Measurements from ENCODE around the gene U2AF2. TPM values are rescaled to one million over a fixed set of nuclear protein-coding genes. Genes with fewer than 3 reads are reported as not detected.

The U2AF2 gene
- total and polyA plus RNA-seq, 5 donors from 2014 or later, result 7.2 to 283 (median 8.8) TPM

GRCh38 chr19:55623561-55623960, 31.3 kb upstream of the U2AF2 start:
- peaks cover 17 to 54% (median 25%) of the 10 kb centered on the region in 4 donors for H3K4me1 Mint-ChIP-seq
- no peaks in the 10 kb centered on the region for H3K36me3 ChIP-seq (ENCODE audit: control insufficient read depth, insufficient read depth, low read length)
- H3K27ac Mint-ChIP-seq, result peak overlapping the region in 2 of 3 donors; percentile 98
- no peaks in the 10 kb centered on the region for H3K27me3 Mint-ChIP-seq
- H3K36me3 Mint-ChIP-seq, result peaks cover 4% of the 10 kb centered on the region
- no peak for ATAC-seq (ENCODE audit: low read depth in 2 of 2)
- H3K9me3 ChIP-seq (ENCODE audit: control insufficient read depth in 2 of 2, low read length in 2 of 2), result no peaks in the 10 kb centered on the region
- H3K4me3 Mint-ChIP-seq, result peak overlapping the region in 3 of 4 donors; percentile 89 to 93 (median 89)
- H3K9me3 Mint-ChIP-seq, result no peaks in the 10 kb centered on the region
- H3K27ac ChIP-seq (ENCODE audit: insufficient read depth, low read length, poor library complexity, severe bottlenecking), result peak overlapping the region; percentile 96
- H3K27me3 ChIP-seq (ENCODE audit: control insufficient read depth, insufficient read depth, low read length), result no peaks in the 10 kb centered on the region
- H3K4me3 ChIP-seq (ENCODE audit: low read depth, low read length), result no peak overlapping the region
- H3K4me1 ChIP-seq (ENCODE audit: control insufficient read depth, insufficient read depth, low read length, poor library complexity, severe bottlenecking), result peaks cover 33% of the 10 kb centered on the region
- DNase-seq, result no peak

GRCh38 chr19:55624109-55625003, 30.5 kb upstream of the U2AF2 start, which contains the start of gene ZNF784:
ZNF784 (minus strand) TSS chr19:55624566; CDS start chr19:55624561, 5 bp downstream.
- Mint-ChIP-seq H3K27ac (peak within 1 kb of the TSS; percentile 97 to 98 (median 98)), H3K9me3 (no peaks in the 10 kb centered on the region), H3K4me3 (peak within 1 kb of the TSS; percentile 89 to 95 (median 91)), H3K4me1 (peaks cover 17 to 53% (median 25%) of the 10 kb centered on the region in 4 donors), H3K36me3 (peaks cover 4% of the 10 kb centered on the region), H3K27me3 (no peaks in the 10 kb centered on the region)
- H3K9me3 ChIP-seq (ENCODE audit: control insufficient read depth in 2 of 2, low read length in 2 of 2), result no peaks in the 10 kb centered on the region
- H3K36me3 ChIP-seq (ENCODE audit: control insufficient read depth, insufficient read depth, low read length), result no peaks in the 10 kb centered on the region
- H3K4me3 ChIP-seq (ENCODE audit: low read depth, low read length), result peak within 1 kb of the TSS; percentile 76
- peaks cover 33% of the 10 kb centered on the region for H3K4me1 ChIP-seq (ENCODE audit: control insufficient read depth, insufficient read depth, low read length, poor library complexity, severe bottlenecking)
- DNase-seq, result peak; percentile 90 to 93 (median 92)
- H3K27ac ChIP-seq (ENCODE audit: insufficient read depth, low read length, poor library complexity, severe bottlenecking), result peak within 1 kb of the TSS; percentile 96
- ATAC-seq (ENCODE audit: low read depth in 2 of 2), result peak; percentile 80 to 84
- no peaks in the 10 kb centered on the region for H3K27me3 ChIP-seq (ENCODE audit: control insufficient read depth, insufficient read depth, low read length)

GRCh38 chr19:55625004-55625326, 29.9 kb upstream of the U2AF2 start:
- Mint-ChIP-seq H3K4me3 (peak overlapping the region; percentile 89 to 95 (median 91)), H3K27ac (peak overlapping the region in 2 of 3 donors; percentile 98), H3K36me3 (peaks cover 4% of the 10 kb centered on the region), H3K4me1 (peaks cover 17 to 49% (median 25%) of the 10 kb centered on the region in 4 donors), H3K27me3 (no peaks in the 10 kb centered on the region), H3K9me3 (no peaks in the 10 kb centered on the region)
- no peaks in the 10 kb centered on the region for H3K27me3 ChIP-seq (ENCODE audit: control insufficient read depth, insufficient read depth, low read length)
- no peaks in the 10 kb centered on the region for H3K9me3 ChIP-seq (ENCODE audit: control insufficient read depth in 2 of 2, low read length in 2 of 2)
- no peaks in the 10 kb centered on the region for H3K36me3 ChIP-seq (ENCODE audit: control insufficient read depth, insufficient read depth, low read length)
- DNase-seq (no peak), ATAC-seq (ENCODE audit: low read depth in 2 of 2) (no peak)
- H3K4me1 ChIP-seq (ENCODE audit: control insufficient read depth, insufficient read depth, low read length, poor library complexity, severe bottlenecking), result peaks cover 33% of the 10 kb centered on the region
- peak overlapping the region; percentile 76 for H3K4me3 ChIP-seq (ENCODE audit: low read depth, low read length)
- peak overlapping the region; percentile 96 for H3K27ac ChIP-seq (ENCODE audit: insufficient read depth, low read length, poor library complexity, severe bottlenecking)

- peak overlapping the region; percentile 76 for H3K27ac ChIP-seq (ENCODE audit: insufficient read depth, low read length, poor library complexity, severe bottlenecking)
- no peaks in the 10 kb centered on the region for H3K36me3 Mint-ChIP-seq
- H3K4me3 ChIP-seq (ENCODE audit: low read depth, low read length), result peak overlapping the region; percentile 65
- peak overlapping the region; percentile 75 to 87 (median 80) for H3K4me3 Mint-ChIP-seq
- H3K9me3 ChIP-seq (ENCODE audit: control insufficient read depth in 2 of 2, low read length in 2 of 2), result no peaks in the 10 kb centered on the region
- H3K36me3 ChIP-seq (ENCODE audit: control insufficient read depth, insufficient read depth, low read length), result no peaks in the 10 kb centered on the region
- peak; percentile 47 to 80 (median 72) for DNase-seq
- H3K27ac Mint-ChIP-seq, result peak overlapping the region; percentile 85 to 93 (median 92)
- no peaks in the 10 kb centered on the region for H3K9me3 Mint-ChIP-seq
- H3K4me1 Mint-ChIP-seq, result peaks cover 17 to 38% (median 25%) of the 10 kb centered on the region in 4 donors
- no peaks in the 10 kb centered on the region for H3K27me3 Mint-ChIP-seq
- H3K4me1 ChIP-seq (ENCODE audit: control insufficient read depth, insufficient read depth, low read length, poor library complexity, severe bottlenecking), result peaks cover 33% of the 10 kb centered on the region
- ATAC-seq (ENCODE audit: low read depth in 2 of 2), result peak; percentile 25 to 29
- H3K27me3 ChIP-seq (ENCODE audit: control insufficient read depth, insufficient read depth, low read length), result no peaks in the 10 kb centered on the region
Observed at GRCh38 chr19:55626350-55626749, 28.5 kb upstream of the U2AF2 start.

GRCh38 chr19:55632463-55632834, 22.4 kb upstream of the U2AF2 start:
- Mint-ChIP-seq H3K36me3 (peaks cover 19% of the 10 kb centered on the region), H3K27me3 (peaks cover 6% of the 10 kb centered on the region), H3K9me3 (no peaks in the 10 kb centered on the region), H3K4me3 (peak overlapping the region; percentile 0 to 81 (median 48)), H3K4me1 (peaks cover 14 to 45% (median 35%) of the 10 kb centered on the region in 4 donors), H3K27ac (peak overlapping the region in 2 of 3 donors; percentile 6 to 72)
- peak; percentile 48 to 55 for ATAC-seq (ENCODE audit: low read depth in 2 of 2)
- Histone ChIP-seq H3K9me3 (ENCODE audit: control insufficient read depth in 2 of 2, low read length in 2 of 2) (no peaks in the 10 kb centered on the region), H3K4me3 (ENCODE audit: low read depth, low read length) (peak overlapping the region; percentile 4), H3K27me3 (ENCODE audit: control insufficient read depth, insufficient read depth, low read length) (no peaks in the 10 kb centered on the region), H3K4me1 (ENCODE audit: control insufficient read depth, insufficient read depth, low read length, poor library complexity, severe bottlenecking) (peaks cover 42% of the 10 kb centered on the region), H3K36me3 (ENCODE audit: control insufficient read depth, insufficient read depth, low read length) (no peaks in the 10 kb centered on the region), H3K27ac (ENCODE audit: insufficient read depth, low read length, poor library complexity, severe bottlenecking) (peak overlapping the region; percentile 54)
- peak; percentile 83 to 96 (median 86) for DNase-seq

GRCh38 chr19:55633861-55634260, 21.0 kb upstream of the U2AF2 start:
- H3K4me3 Mint-ChIP-seq, result peak overlapping the region in 3 of 4 donors; percentile 81 to 98 (median 96)
- peaks cover 14 to 56% (median 41%) of the 10 kb centered on the region in 4 donors for H3K4me1 Mint-ChIP-seq
- H3K4me1 ChIP-seq (ENCODE audit: control insufficient read depth, insufficient read depth, low read length, poor library complexity, severe bottlenecking), result peaks cover 47% of the 10 kb centered on the region
- no peaks in the 10 kb centered on the region for H3K36me3 ChIP-seq (ENCODE audit: control insufficient read depth, insufficient read depth, low read length)
- no peak overlapping the region for H3K4me3 ChIP-seq (ENCODE audit: low read depth, low read length)
- H3K9me3 Mint-ChIP-seq, result no peaks in the 10 kb centered on the region
- H3K27ac ChIP-seq (ENCODE audit: insufficient read depth, low read length, poor library complexity, severe bottlenecking), result peak overlapping the region; percentile 100
- H3K9me3 ChIP-seq (ENCODE audit: control insufficient read depth in 2 of 2, low read length in 2 of 2), result no peaks in the 10 kb centered on the region
- DNase-seq (no peak), ATAC-seq (ENCODE audit: low read depth in 2 of 2) (no peak)
- peaks cover 11% of the 10 kb centered on the region for H3K27me3 Mint-ChIP-seq
- H3K27me3 ChIP-seq (ENCODE audit: control insufficient read depth, insufficient read depth, low read length), result no peaks in the 10 kb centered on the region
- H3K36me3 Mint-ChIP-seq, result peaks cover 24% of the 10 kb centered on the region
- H3K27ac Mint-ChIP-seq, result peak overlapping the region in 2 of 3 donors; percentile 26 to 100

GRCh38 chr19:55635334-55635717, 19.5 kb upstream of the U2AF2 start:
- no peak for ATAC-seq (ENCODE audit: low read depth in 2 of 2)
- H3K27me3 ChIP-seq (ENCODE audit: control insufficient read depth, insufficient read depth, low read length), result no peaks in the 10 kb centered on the region

More at GRCh38 chr19:55635334-55635717, 19.5 kb upstream of the U2AF2 start:
- peak overlapping the region; percentile 96 for H3K4me3 ChIP-seq (ENCODE audit: low read depth, low read length)
- peaks cover 61% of the 10 kb centered on the region for H3K4me1 ChIP-seq (ENCODE audit: control insufficient read depth, insufficient read depth, low read length, poor library complexity, severe bottlenecking)
- Mint-ChIP-seq H3K4me3 (peak overlapping the region; percentile 96 to 100 (median 99)), H3K27me3 (peaks cover 11% of the 10 kb centered on the region), H3K27ac (peak overlapping the region; percentile 100), H3K9me3 (peaks cover 0 to 2% (median 0%) of the 10 kb centered on the region in 7 donors), H3K4me1 (peaks cover 14 to 68% (median 47%) of the 10 kb centered on the region in 4 donors), H3K36me3 (peaks cover 28% of the 10 kb centered on the region)
- no peak for DNase-seq
- no peaks in the 10 kb centered on the region for H3K36me3 ChIP-seq (ENCODE audit: control insufficient read depth, insufficient read depth, low read length)
- H3K27ac ChIP-seq (ENCODE audit: insufficient read depth, low read length, poor library complexity, severe bottlenecking), result peak overlapping the region; percentile 100
- no peaks in the 10 kb centered on the region for H3K9me3 ChIP-seq (ENCODE audit: control insufficient read depth in 2 of 2, low read length in 2 of 2)
